ENCODE data around the gene PEPD.

Gene PEPD

GRCh38 chr19:33407716-33408115, 113.9 kb downstream of the PEPD start:
- no peak for DNase-seq (ENCODE audit: low read depth in 2 of 2)

DNA sequence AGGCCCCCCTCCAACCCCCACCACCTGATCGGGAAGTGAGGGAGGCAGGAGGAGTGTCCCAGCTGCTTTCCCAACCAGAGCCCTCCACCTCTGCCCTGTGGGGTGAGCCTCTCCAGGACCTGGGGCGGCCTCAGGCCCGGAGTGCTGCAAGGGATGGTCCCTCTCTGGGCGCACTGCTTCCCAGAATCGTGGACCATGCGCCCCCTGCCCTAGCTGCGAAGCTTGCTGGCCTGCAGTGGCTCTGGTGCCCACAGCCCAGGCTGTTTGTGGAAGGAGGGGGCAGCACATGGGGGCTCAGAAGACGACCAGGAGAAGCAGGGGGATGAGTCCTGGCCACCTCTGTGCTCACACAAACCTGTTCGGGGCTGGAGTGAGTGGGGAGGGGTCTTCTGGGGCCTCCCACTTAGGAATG, 114.4 kb downstream of the PEPD start:
- no peak for DNase-seq (ENCODE audit: low read depth in 2 of 2)

GRCh38 chr19:33406521-33407139, 115.0 kb downstream of the PEPD start:
- DNase-seq (ENCODE audit: low read depth in 2 of 2), result peak; percentile 30 to 50

DNA sequence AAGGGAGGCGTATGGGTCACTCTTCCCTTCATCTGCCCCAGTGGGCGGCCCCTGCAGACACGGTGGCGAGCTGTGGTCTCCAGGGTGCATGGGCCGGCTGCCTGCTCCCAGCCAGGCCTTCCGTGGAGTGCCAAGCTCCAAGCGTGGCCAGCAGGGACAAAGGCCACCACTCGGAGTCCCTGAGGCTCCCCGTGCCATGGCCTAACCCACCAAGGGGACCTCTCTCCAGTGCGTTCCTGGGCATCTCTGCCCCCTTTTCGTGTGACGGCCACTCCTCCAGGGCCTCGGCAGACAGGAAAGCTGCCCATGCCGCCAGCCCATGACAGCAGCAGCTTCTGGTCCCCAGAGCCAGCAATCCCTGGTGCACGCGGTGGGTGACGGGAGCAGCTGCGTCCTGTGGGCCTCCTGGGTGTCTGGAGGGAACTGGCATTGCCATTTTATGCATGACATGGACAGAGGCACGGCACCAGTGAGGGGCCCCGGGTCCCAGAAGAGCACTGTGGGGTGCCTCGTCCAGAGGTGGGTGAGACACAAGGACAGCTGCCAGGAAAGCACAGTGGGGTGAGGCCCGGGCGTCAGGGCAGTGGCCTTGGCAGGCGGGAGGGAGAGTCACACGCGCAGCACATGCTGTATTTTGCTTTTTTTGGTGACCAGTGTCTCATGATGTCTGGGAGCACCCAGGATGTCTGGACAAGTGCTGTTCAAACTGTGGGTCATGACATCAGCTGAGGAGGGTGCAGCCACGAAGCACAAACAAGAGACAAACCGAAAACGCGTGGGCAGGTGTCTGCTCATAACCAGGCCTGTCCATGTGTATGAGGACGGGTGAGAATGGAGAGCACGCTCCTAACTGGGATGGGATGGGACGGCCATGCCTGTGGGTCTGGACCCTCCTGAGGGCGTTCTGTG, 115.8 kb downstream of the PEPD start:
- DNase-seq (ENCODE audit: low read depth in 2 of 2), result no peak

DNA sequence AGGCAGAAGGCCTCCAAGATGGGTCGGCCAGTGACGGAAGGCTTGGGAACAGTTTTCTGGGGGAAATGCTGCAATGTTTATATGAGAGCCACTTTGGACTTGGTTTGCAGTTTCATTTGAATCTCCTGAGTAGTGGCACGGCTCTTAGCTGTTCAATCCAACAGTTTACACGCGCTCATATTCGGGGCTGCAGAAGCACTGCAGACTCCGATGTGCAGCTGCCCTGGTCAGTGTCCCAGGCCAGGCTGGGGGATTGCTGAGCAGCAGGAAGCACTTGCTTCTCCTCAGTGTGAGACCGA, 116.4 kb downstream of the PEPD start:
- DNase-seq (ENCODE audit: low read depth in 2 of 2), result no peak

- no peak for DNase-seq (ENCODE audit: low read depth in 2 of 2)
These were observed 116.9 kb downstream of the PEPD start for GRCh38 chr19:33404506-33405253.

GRCh38 chr19:33403973-33404304, 117.7 kb downstream of the PEPD start:
- DNase-seq (ENCODE audit: low read depth in 2 of 2), result no peak

DNA sequence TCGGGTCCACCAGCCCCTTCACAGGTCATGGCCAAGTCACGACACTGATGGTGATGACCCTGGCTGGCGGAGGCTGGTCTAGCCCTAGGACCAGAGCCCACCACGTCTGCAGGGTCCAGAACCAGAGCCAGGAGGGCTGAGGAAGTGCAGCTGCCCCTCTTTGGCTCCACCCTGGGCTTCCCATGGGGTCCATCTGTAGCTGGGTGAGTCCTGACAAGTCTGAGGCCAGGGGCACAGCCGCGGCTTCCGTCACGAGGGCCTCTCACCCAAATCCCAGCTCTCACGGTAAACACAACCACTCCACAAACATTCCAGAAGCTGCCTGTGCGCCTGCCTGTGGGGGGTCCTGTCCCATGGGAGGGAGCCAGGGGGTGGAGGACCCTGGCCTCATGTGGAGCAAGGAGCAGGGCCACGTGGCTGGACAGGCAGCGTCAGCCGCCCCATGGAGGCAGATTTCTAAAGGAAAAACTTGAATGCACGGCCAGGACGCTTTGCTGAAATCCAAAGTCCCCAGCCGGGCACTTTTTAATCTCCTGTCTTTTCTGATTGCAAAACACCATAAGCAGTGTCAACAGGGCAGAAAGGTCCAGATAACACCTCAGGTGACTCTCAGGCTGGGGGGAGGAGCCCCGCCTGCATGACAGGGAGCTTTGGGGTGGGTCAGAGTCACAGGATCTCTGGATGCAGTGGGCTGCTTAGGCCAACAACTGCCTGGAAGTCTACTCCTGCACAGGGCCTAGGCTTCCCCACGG, 118.2 kb downstream of the PEPD start:
- DNase-seq (ENCODE audit: low read depth in 2 of 2), result no peak

DNA sequence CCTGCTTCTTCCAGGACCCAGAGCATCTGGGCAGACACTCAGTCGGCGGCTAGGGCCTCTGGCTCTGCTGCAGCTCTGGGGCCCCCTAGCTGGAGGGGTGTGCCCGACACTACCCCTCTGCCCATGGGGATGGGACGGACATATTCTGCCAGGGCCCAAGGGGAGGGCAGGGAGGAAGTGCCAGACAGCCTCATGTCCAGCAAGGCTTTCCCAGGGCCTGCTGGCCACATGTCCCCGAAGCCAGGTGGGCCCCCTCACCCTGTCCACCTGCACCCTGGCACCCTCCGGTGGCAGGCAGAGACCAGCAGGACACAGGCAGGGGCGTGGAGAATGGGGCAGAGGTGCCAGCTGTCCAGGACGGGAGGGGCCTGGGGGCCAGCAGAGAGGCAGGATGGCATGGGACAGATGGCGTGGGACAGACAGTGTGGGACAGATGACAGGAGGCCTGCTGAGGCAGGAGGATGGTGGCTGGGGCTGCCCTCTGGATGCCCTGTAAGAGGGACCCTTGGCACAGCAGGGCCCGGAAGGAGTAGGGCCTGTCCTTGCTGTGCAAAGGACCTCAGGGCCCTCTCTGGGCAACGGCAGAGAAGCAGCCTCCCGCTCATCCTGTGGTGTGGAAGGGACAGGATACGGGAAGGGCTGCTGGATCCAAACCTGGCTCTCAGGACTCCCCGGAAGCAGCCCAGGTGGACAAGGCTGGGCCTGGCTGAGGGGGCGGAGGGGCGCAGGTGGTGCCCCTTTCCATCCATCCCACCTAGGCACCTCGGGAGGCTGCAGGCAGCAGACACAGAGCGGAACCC, 119.0 kb downstream of the PEPD start:
- no peak for DNase-seq (ENCODE audit: low read depth in 2 of 2)

DNA sequence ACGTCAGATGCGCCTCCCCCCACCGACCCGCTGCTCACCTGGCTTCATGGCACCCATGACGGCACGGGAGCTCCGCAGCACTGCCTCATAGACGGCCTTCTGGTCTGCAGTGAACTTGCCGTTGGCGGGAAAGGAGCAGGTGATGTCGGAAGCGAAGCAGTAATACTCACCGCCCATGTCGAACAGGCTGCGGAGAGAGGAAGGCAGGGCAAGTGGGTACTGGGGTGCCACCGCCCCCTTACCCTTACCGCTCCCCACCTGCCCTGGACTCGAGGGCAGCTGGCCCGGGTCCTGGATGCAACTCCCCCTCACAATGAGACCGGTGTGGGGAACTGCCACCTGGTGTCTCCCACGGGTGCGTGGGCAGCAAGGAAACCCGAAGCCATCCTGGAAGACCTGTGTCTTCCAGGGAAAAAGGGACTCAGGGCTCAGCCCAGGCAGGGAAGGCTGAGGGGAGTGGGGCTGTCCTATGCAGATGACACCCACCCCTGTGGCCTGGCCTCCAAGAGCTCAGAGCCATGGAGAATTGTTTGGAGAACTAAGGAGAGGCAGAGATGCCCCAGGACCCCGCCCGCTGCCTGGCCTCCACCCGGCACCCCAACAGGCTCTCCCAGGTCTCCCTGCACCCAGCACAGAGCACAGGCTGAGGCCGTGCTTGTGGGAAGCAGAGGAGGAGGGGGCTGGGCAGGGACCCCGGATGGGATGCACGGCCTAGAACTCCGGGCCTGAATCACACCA, 119.7 kb downstream of the PEPD start:
- DNase-seq (ENCODE audit: low read depth in 2 of 2), result no peak

- no peak for DNase-seq (ENCODE audit: low read depth in 2 of 2)
These were observed 120.5 kb downstream of the PEPD start for GRCh38 chr19:33400856-33401682.

DNA sequence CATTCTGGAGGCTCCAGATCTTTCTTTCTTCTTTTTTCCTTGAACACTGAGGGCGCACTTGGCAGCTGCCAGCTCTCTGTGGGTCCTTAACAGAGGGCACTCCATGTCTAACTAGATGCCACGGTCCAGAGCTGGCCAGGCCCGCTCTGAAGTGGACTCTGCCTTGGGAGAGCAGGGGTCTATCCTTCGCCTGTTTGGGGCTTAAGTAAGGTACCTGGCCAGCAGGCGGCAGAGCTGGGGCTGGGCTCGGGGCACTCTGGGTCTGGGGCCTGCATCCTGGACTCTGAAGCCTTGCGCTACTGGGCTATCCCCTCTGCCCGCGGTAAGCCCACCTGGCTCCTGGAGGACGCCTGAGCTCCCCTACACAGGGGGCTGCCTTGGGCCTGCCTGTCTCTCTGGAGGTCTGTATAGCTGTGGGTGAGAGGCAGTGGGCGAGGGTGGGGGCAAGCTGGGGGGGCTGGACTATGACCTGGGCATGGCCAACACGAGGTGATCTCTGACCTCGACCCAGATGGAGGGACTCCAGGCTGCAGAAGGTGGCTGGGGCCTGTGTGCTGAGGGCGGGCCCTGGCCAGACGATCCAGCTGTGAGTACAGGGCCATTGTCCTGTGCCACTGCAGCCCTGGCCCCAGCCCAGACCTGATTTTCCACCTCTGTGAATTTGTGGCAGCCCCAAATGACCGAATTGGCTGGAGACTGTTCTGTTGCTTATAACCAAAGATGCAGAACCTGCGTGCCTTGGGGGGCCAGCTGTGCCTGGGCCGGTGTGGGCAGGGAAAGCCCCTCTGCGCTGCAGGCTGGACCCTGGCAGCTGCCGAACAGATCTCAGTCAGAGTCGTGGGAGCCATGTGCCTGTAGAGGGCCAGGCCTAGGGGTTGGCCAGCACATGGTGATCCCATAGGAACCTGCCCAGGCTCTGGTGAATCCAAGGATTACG, 121.6 kb downstream of the PEPD start:
- DNase-seq (ENCODE audit: low read depth in 2 of 2), result no peak

DNA sequence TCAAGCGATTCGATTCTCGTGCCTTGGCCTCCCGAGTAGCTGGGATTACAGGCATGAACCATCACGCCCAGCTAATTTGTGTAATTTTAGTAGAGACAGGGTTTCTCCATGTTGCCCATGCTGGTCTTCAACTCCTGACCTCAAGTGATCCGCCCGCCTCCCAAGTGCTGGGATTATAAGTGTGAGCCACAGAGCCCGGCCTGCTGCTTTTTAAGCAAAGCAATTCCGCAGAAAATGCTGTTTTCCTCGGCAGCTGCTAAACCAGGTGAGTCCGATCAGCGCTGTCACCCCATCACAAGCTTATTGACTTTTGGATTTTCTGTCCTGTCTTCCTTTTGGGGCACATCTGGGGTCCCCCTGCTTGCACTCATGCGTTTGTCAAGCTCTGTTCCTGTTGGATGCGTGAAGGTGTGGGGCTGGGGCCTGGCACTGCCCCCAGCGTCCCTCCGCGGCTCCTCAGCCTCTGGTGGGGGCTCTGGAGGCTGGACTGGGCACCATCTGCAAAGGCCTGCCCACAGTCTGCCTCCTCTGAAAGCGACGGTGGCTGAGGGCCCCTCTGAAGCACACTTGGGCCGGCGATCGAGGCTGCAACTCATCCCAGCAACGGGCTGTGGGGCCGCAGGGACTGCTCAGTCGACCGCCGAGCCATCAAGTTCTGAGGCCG, 122.4 kb downstream of the PEPD start:
- DNase-seq (ENCODE audit: low read depth in 2 of 2), result no peak

DNA sequence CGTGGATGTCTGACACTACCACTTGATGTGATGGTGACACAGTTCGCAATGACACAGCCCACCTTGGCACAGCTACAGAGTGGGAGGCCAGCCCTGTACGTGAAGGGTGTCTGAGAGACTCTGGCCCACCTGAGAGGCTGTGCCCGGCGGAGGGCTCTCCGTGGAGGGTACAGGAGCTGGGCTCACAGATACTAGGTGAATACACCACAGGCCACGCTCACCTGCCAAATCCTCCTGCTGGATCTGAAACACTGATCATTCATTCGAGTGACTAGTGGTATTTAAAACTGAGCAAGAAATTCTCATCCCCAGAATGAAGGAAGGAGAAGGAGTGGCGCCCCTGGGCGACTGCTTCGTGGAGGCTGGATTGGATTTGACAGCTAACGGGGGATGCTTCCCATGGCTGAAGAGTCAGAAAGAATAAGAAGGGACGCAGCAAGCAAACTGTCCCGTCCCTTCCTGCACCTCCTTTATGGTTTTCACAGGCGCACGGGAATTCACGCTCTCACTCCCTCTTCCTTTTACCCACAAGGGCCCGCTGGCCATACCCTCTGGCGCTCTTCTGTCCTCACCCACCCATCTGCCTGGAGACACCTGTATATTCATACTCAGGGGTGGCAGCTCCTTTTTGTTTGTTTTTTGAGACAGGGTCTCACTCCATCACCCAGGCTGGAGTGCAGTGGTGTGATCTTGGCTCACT, 123.1 kb downstream of the PEPD start:
- no peak for DNase-seq (ENCODE audit: low read depth in 2 of 2)

- DNase-seq (ENCODE audit: low read depth in 2 of 2), result no peak
These were observed 123.8 kb downstream of the PEPD start for GRCh38 chr19:33397536-33398360.

- DNase-seq (ENCODE audit: low read depth in 2 of 2), result no peak
These were observed 124.7 kb downstream of the PEPD start for GRCh38 chr19:33396701-33397535.
